ENCODE data around the gene FURIN.
"Not testable (repeated sequence)": the region's sequence is repeated elsewhere in the genome, so short reads cannot be mapped to it uniquely, and the experiment has no call there.

Gene FURIN

GRCh38 chr15:90918034-90918788 lies 49.8 kb downstream of the FURIN start:
- no peak for DNase-seq

DNA sequence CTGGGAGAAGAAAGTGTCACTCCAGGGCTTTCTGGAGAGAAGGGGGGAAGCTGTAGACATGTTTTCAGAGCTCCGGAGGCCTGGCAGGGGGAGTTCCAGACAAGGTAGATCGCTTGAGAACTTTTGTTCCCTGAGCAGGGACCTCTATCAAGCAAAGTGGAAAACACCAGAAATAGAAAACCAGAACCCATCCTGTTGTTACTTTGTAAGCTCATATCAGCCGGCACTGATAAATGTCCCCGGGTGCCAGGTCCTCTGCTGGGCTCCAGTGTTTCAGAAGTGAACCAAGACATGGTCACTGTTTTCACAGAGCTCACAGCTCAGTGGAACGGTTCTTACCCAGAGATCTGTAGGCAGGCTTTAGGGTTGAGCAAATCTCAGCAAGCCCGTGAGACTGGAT lies 50.4 kb downstream of the FURIN start:
- DNase-seq = no peak

DNA sequence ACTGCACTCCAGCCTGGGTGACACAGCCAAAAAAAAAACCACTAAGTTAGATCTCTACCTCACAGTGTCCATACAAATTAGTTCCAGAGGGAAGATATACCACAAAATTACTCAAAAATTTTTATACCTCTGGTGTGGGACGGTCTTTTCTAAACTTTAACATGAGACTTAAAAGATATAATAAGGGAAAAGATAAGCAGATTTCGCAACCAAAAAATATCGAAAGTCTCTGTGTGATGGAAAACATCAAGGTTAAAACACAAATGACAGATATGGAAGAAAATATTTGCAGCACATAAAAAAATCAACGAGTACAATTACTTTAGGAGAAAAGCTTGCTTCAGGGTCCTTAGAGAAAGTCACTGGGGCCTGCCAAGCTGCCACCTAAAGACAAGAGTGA lies 53.5 kb downstream of the FURIN start:
- DNase-seq = no peak

- not testable (repeated sequence) for DNase-seq
These were observed 54.4 kb downstream of the FURIN start for GRCh38 chr15:90922712-90923322.

- no peak for DNase-seq
These were observed 56.0 kb downstream of the FURIN start for GRCh38 chr15:90924375-90924774.

DNA sequence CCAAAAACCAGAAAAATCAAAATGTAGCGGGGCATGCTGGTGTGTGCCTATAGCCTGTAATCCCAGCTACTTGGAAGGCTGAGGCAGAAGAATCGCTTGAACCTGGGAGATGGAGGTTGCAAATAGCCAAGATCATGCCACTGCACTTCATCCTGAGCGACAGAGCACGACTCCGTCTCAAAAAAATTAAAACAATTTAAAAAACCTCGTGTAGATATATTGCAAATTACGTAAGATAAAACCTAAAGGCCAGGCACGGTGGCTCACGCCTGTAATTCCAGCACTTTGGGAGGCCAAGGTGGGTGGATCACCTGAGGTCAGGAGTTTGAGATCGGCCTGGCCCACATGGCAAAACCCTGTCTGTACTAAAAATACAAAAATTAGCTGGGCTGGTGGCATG lies 58.4 kb downstream of the FURIN start:
- DNase-seq = not testable (repeated sequence)

DNA sequence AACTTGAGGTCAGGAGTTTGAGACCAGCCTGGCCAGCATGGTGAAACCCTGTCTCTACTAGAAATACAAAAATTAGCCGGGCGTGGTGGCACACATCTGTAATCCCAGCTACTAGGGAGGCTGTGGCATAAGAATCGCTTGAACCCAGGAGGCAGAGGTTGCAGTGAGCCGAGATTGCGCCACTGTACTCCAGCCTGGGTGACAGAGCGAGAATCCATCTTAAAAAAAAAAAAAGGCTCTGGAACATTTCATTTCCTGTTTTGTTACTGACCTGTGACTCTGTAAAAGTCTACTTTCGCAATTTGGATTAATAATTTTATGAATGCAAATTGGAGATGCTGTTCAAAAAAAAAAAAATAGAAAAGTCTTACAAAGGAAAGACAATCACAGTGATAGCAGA lies 59.7 kb downstream of the FURIN start:
- not testable (repeated sequence) for DNase-seq

DNA sequence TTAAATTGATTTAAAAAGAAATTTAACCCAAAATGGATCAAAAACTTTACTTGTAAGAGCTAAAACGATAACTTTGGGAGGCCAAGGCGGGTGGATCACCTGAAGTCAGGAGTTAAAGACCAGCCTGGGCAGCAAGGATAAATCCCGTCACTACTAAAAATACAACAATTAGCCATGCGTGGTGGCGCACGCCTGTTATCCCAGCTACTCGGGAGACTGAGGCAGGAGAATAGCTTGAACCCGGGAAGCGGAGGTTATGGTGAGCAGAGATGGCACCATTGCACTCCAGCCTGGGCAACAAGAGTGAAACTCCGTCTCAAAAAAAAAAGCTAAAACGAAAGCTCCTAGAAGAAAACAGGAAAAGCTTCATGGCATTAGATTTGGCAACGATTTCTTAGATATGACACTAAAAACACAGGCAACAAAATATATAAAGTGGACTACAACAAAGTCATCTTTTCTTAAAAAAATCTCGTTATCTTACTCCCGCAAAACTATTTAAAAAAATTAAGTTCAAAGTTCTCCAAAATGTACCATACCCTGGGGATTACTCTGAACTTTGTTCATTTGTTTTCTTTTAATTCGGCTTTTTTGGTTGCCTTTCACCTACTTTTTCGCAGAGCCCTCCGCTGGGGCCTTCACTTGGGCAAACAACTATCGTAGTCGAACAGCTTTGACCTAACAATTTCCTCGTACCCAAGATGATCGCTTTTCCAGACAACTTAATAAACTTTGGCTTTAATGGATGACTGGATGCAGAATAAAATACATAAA lies 61.0 kb downstream of the FURIN start:
- DNase-seq = no peak

- DNase-seq = no peak
These were observed 62.6 kb downstream of the FURIN start for GRCh38 chr15:90930861-90931574.

DNA sequence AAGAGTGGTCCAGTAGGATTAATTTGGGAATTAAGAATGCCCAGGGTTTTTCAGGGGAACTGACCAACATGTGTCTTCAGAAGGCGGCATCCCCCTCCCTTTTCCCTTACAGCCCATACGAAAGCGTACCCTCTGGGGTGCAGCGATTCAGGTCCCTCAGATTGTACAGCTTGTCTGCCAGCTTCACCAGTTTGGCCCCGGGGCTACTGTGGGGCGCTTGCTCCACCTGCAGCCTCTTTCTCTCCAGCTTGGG lies 63.1 kb downstream of the FURIN start:
- no peak for DNase-seq

GRCh38 chr15:90931828-90932659 lies 63.7 kb downstream of the FURIN start, which contains the start of gene HDDC3:
Gene HDDC3, minus strand, starts transcription at chr15:90932549. Its CDS starts 9 bp downstream, at chr15:90932540.
- DNase-seq = peak; percentile 47

DNA sequence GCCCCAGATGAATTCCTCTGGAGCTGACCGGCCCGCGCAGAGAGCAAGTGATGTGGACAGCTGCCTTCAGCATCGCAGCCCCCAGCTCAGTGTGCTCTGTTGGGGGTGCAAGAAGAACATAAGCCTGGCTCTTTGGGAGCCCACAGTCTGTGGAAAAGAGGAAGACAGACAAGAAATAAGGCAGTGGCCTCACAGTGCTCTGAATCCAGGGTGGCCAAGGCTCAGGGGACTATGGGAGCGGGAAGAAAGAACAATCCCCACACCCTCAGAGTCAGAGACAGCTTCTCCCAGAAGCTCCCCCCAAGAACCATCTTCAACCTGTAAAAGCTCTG lies 64.2 kb downstream of the FURIN start:
- no peak for DNase-seq
